Upper lobe of left lung (tissue), 6 donors: ENCODE measurements around the gene PIBF1. TPM values are rescaled to one million over a fixed set of nuclear protein-coding genes. Genes with fewer than 3 reads are reported as not detected.

ENCODE experiments used
- ATAC-seq, 2 donors: fragments of 200-7000 bp; cut with Tn5 transposase; one replicate each; pipeline ENCODE4 v1.9.1; 2022; ENCODE audit warnings: mild to moderate bottlenecking in 2 of 2, moderate library complexity in 2 of 2; ENCODE audit not compliant: low FRiP score in 2 of 2
- DNase-seq, 2 donors: peaks; one replicate each; pipeline ENCODE4 v3.0.0-alpha.2; 2019 to 2020
- H3K27ac ChIP-seq, 4 donors: fragments of 200-600 bp; sonication (generic); one replicate each; pipeline ENCODE4 v1.5.1; 2016 to 2019
- H3K27me3 ChIP-seq, 4 donors: fragments of 200-600 bp; sonication (generic); one replicate each; pipeline ENCODE4 v1.5.1; 2017 to 2019
- H3K36me3 ChIP-seq, 4 donors: fragments of 200-600 bp; sonication (generic); one replicate each; pipeline ENCODE4 v1.5.1; 2016 to 2019
- H3K4me1 ChIP-seq, 4 donors: fragments of 200-600 bp; sonication (generic); one replicate each; pipeline ENCODE4 v1.5.1; 2018 to 2019
- H3K4me3 ChIP-seq, 4 donors: fragments of 200-600 bp; sonication (generic); one replicate each; pipeline ENCODE4 v1.5.1; 2017 to 2019; ENCODE audit warnings: mild to moderate bottlenecking in 2 of 4, moderate library complexity in 1 of 4
- H3K9me3 ChIP-seq, 4 donors: fragments of 200-600 bp; sonication (generic); one replicate each; pipeline ENCODE4 v1.5.1; 2018 to 2019
- CTCF ChIP-seq, 6 experiments: fragments of 450-650 bp in 4 of 6; fragments of 200-600 bp in 2 of 6; sonication (generic) in 2 of 6; IDR thresholded peaks; one replicate each; pipeline ENCODE4 v1.5.1; 2016 to 2019; ENCODE audit warnings: antibody characterized with exemption in 6 of 6
- EP300 ChIP-seq, 4 donors: sonication (generic); formaldehyde crosslinking; IDR thresholded peaks; one replicate each; pipeline ENCODE4 v1.5.1; 2017; ENCODE audit warnings: antibody characterized with exemption in 4 of 4, control low read depth in 2 of 4
- POLR2A ChIP-seq, 4 donors: fragments of 450-650 bp; IDR thresholded peaks; one replicate each; pipeline ENCODE4 v1.5.1; 2016 to 2017; ENCODE audit warnings: antibody characterized with exemption in 4 of 4, mild to moderate bottlenecking in 2 of 4
- POLR2AphosphoS5 ChIP-seq, 2 donors: sonication (generic); formaldehyde crosslinking; IDR thresholded peaks; one replicate each; pipeline ENCODE4 v1.5.1; 2017; ENCODE audit warnings: antibody characterized with exemption in 2 of 2
- WGBS, 2 donors: methylation state at CpG; one replicate each; pipeline ENCODE4 v1.1.5; 2017 to 2018; 5-methylcytosine and 5-hydroxymethylcytosine counted together
- total RNA-seq, 6 donors: library from RNA; depleted of rRNA in 4 of 6; stranded (reverse); fragments of >200 nt in 4 of 6; gene quantifications; one replicate each; pipeline versions ENCODE4 v1.1.0 to v1.2.1, GENCODE V29; 2016 to 2021
- donor health status: DM: no; HTN: no; CAD: no; lungs with moderate emphysema.
- donor health status: DM: no; HTN: yes; CAD: no; lungs with severe emphysema.

The PIBF1 gene
- total RNA-seq, 6 donors from 2014 or later, result 14.1 to 80.7 (median 21.4) TPM

GRCh38 chr13:72985610-72986009 lies 203.7 kb downstream of the PIBF1 start:
- no peak overlapping the region for H3K4me3 ChIP-seq
- H3K36me3 ChIP-seq, result no peaks in the 10 kb centered on the region
- peak overlapping the region in 2 of 4 donors; percentile 15 to 52 for H3K27ac ChIP-seq
- DNase-seq, result no peak
- TF ChIP-seq POLR2AphosphoS5 (IDR thresholded peaks at IDR 0.05) (no peak), POLR2A (IDR thresholded peaks at IDR 0.05) (no peak), EP300 (IDR thresholded peaks at IDR 0.05) (no peak), CTCF (IDR thresholded peaks at IDR 0.05) (no peak)
- no peaks in the 10 kb centered on the region for H3K9me3 ChIP-seq
- WGBS, 2 donors, result 94 to 100% methylated on average over 1 of the region's 1 CpG
- H3K27me3 ChIP-seq, result no peaks in the 10 kb centered on the region
- ATAC-seq, result no peak
- H3K4me1 ChIP-seq, result peaks cover 0 to 27% (median 2%) of the 10 kb centered on the region in 4 donors

- H3K36me3 ChIP-seq, result no peaks in the 10 kb centered on the region
- DNase-seq (no peak), ATAC-seq (peak in 1 of 2 donors; percentile 10)
- peak overlapping the region in 1 of 4 donors; percentile 52 for H3K27ac ChIP-seq
- H3K4me1 ChIP-seq, result peaks cover 0 to 27% (median 2%) of the 10 kb centered on the region in 4 donors
- no peaks in the 10 kb centered on the region for H3K27me3 ChIP-seq
- WGBS, 2 donors, result 65 to 93% methylated on average over 1 of the region's 1 CpG
- no peak overlapping the region for H3K4me3 ChIP-seq
- peak in 1 of 4 donors; percentile 17 for TF ChIP-seq EP300 (IDR thresholded peaks at IDR 0.05)
- TF ChIP-seq POLR2A (IDR thresholded peaks at IDR 0.05), result no peak
- no peaks in the 10 kb centered on the region for H3K9me3 ChIP-seq
Measured at GRCh38 chr13:72986197-72986596, 204.3 kb downstream of the PIBF1 start.

- no peak overlapping the region for H3K27ac ChIP-seq
- H3K36me3 ChIP-seq, result no peaks in the 10 kb centered on the region
- H3K4me1 ChIP-seq, result peaks cover 0 to 2% (median 0%) of the 10 kb centered on the region in 4 donors
- WGBS, 2 donors, result 71 to 91% methylated on average over 3 of the region's 3 CpGs
- no peak overlapping the region for H3K4me3 ChIP-seq
- no peaks in the 10 kb centered on the region for H3K9me3 ChIP-seq
- DNase-seq (no peak), ATAC-seq (no peak)
- no peaks in the 10 kb centered on the region for H3K27me3 ChIP-seq
- TF ChIP-seq POLR2AphosphoS5 (IDR thresholded peaks at IDR 0.05) (no peak), CTCF (IDR thresholded peaks at IDR 0.05) (no peak), EP300 (IDR thresholded peaks at IDR 0.05) (no peak), POLR2A (IDR thresholded peaks at IDR 0.05) (no peak)
Measured at GRCh38 chr13:72990953-72991352, 209.0 kb downstream of the PIBF1 start.

GRCh38 chr13:72998012-72998411 lies 216.1 kb downstream of the PIBF1 start:
- no peak overlapping the region for H3K27ac ChIP-seq
- DNase-seq, result no peak
- ATAC-seq, result no peak
- H3K4me3 ChIP-seq, result no peak overlapping the region
- no peaks in the 10 kb centered on the region for H3K27me3 ChIP-seq
- H3K9me3 ChIP-seq, result no peaks in the 10 kb centered on the region
- H3K4me1 ChIP-seq, result no peaks in the 10 kb centered on the region
- WGBS, 2 donors, result 97 to 98% methylated on average over 4 of the region's 4 CpGs
- TF ChIP-seq EP300 (IDR thresholded peaks at IDR 0.05) (no peak), POLR2AphosphoS5 (IDR thresholded peaks at IDR 0.05) (no peak), CTCF (IDR thresholded peaks at IDR 0.05) (no peak), POLR2A (IDR thresholded peaks at IDR 0.05) (no peak)
- H3K36me3 ChIP-seq, result peaks cover 0 to 10% (median under 1%) of the 10 kb centered on the region in 4 donors

- no peak for TF ChIP-seq EP300 (IDR thresholded peaks at IDR 0.05)
- no peak for TF ChIP-seq POLR2A (IDR thresholded peaks at IDR 0.05)
- no peak for TF ChIP-seq CTCF (IDR thresholded peaks at IDR 0.05)
- TF ChIP-seq POLR2AphosphoS5 (IDR thresholded peaks at IDR 0.05), result no peak
- no peak for ATAC-seq
Measured at GRCh38 chr13:73000027-73000674, 218.2 kb downstream of the PIBF1 start.

More at GRCh38 chr13:73000027-73000674, 218.2 kb downstream of the PIBF1 start:
- no peaks in the 10 kb centered on the region for H3K4me1 ChIP-seq
- no peak for DNase-seq
- H3K4me3 ChIP-seq, result no peak overlapping the region
- H3K27ac ChIP-seq, result peak overlapping the region in 1 of 4 donors; percentile 48
- H3K9me3 ChIP-seq, result no peaks in the 10 kb centered on the region
- peaks cover 0 to 16% (median 6%) of the 10 kb centered on the region in 4 donors for H3K36me3 ChIP-seq
- no peaks in the 10 kb centered on the region for H3K27me3 ChIP-seq
- WGBS, 2 donors, result 73 to 78% methylated on average over 4 of the region's 4 CpGs
